HG02571 (cell line): Measurements from ENCODE around the gene APOBEC3C.
"Not testable (repeated sequence)": the region's sequence is repeated elsewhere in the genome, so short reads cannot be mapped to it uniquely, and the experiment has no call there.

Source experiments
- ATAC-seq: cut with Tn5 transposase; IDR thresholded peaks from one replicate; pipeline ENCODE4 v1.9.1; 2021; ENCODE audit warnings: mild to moderate bottlenecking, moderate library complexity; ENCODE audit not compliant: unreplicated experiment

APOBEC3C gene

DNA sequence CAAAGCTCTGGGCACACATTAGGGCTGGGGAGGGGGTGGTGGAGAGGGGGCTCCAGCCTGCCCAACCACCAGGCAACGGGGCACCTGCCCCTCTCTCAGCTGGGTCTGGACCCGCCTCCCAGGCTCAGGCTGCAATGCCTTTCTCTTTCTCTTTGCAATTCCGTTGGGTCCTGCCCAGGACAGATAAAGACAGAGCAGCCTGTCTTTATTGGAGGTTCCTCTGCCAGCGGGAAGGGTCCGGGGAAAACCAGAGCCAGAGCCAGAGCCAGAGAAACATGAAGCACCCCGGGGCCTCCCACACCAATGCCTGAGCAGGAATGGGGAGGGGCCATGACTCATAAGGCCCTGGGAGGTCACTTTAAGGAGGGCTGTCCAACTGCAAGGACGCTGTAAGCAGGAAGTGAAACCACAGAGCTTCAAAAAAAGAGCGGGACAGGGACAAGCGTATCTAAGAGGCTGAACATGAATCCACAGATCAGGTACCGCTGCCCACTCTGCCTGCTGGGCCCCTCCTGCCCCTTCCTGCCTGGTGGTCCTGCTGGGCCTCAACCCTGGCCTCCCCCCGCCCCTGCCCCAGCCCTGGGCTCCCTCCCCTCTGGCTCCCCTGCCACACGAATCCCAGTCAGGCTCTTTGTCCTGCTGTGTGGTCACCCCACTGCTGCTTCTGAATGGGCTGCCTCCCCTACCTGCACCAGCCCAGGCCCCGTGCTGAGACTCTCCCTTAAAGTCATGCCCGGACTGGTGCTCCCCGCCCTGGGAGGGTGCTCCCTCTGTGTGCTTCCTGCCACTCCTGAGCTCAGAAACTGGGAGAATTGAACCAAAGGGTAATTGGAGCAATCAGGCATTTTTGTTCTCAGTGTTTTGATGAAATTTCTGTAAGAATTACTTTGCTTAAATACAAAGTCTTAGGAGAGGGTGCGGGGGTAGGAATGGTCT is 31.8 kb upstream of the APOBEC3C start, which contains the start of gene APOBEC3B:
Gene APOBEC3B, plus strand, starts transcription at position 356 of the 936 bp plus-strand sequence. Its CDS starts 107 bp downstream, at position 463.
- ATAC-seq, result peak; percentile 62

DNA sequence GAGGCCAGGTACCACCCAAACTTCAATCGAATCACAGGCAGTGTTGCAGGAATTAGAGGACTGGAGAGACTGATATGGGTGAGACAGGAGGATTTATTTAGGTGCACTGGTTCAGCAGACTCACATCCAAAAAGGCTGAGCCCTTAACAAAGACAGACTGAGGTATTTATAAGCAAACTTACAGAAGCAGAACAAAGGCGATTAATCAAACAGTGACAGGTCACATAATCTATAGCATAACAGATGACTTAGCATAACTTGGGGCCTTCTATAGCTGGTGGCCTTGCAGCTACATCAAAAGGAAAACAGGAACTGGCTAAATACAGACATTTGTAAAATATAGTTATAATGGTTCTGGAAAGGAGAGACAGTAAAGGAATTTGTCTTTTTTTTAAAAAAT is 29.8 kb upstream of the APOBEC3C start:
- ATAC-seq, result no peak

GRCh38 chr22:38984784-38985757 is 29.0 kb upstream of the APOBEC3C start:
- ATAC-seq, result peak; percentile 58

- no peak for ATAC-seq
These were observed 27.4 kb upstream of the APOBEC3C start for GRCh38 chr22:38986629-38987028.

DNA sequence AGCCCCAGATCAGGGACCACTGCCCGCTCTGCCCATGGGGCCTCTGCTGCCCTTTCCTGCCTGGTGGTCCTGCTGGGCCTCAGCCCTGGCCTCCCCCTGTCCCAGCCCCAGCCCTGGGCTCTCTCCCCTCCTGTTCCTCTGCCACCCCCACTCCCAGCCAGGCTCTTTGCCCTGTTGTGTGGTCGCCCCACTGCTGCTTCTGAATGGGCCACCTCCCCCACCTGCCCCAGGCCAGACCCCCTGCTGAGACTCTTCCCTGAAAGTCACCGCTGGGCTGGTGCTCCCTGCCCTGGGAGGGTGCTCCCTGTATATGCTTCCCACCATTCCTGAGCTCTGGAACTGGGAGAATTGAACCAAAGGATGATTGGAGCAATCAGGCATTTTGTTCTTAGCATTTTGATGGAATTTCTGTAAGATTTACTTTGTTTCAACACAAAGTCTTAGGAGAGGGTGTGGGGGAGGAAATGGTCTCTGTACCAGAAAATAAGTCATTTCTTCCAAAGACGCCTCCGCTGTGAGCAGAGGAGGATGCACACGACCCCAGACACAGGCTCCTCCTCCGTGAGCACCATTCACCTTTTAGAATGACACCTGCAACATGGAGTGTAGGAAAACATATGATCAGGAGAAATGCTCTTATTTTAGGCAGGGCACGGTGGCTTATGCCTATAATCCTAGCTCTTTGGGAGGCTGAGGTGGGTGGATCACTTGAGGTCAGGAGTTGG is 26.7 kb upstream of the APOBEC3C start:
- no peak for ATAC-seq

GRCh38 chr22:38989466-38989865 is 24.6 kb upstream of the APOBEC3C start:
- ATAC-seq, result no peak

DNA sequence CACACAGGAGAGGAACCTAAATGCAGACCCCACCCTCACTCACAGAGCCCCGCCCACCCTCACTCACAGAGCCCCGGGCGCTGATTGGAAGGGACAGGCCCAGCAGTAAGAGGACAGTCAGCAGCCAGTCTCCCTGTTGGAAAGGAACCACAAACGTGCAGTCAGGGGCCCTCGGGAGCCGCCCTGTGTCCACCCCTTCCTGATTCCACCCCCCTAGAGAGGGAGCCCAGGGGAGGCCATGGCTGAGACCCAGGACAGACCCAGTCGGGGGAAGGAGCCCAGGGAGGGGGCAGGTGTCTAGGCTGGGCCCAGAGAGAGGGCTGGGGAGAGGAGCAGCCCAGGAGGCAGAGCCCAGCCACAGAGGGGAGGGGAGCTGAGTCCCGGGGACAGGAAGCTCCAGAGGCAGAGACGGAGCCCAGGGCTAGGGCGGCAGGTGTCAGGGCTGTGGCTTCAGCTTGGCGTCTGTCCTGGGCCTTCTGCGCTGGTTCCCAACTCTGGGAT is 21.1 kb upstream of the APOBEC3C start:
- ATAC-seq, result not testable (repeated sequence)

- no peak for ATAC-seq
These were observed 18.0 kb upstream of the APOBEC3C start for GRCh38 chr22:38996105-38996504.

- ATAC-seq, result no peak
These were observed 16.5 kb upstream of the APOBEC3C start for GRCh38 chr22:38997518-38997917.

DNA sequence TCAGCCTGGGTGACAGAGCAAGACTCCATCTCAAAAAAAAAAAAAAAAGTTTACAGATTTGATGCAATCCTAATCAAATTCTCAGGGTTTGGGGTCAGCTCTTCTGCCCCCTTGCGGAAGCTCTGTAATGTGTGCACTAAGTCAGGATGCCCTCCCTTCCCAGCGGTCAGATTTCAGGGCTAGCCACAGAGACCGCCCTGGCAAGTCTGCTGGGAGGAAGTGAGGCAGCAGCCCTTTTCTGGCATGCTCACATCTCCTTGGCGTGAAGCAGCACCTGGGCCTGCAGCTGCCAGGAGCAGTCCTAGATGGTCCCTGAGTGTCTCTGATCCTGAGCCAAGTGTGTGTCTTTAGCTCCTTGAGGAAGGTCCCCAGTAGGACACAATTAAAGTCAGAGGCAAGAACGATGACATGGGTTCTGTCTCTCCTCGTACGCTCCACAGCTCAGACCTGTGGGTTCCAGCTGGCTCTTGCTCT is 10.9 kb upstream of the APOBEC3C start:
- ATAC-seq, result no peak

- no peak for ATAC-seq
These were observed 6.9 kb upstream of the APOBEC3C start for GRCh38 chr22:39007177-39007576.

DNA sequence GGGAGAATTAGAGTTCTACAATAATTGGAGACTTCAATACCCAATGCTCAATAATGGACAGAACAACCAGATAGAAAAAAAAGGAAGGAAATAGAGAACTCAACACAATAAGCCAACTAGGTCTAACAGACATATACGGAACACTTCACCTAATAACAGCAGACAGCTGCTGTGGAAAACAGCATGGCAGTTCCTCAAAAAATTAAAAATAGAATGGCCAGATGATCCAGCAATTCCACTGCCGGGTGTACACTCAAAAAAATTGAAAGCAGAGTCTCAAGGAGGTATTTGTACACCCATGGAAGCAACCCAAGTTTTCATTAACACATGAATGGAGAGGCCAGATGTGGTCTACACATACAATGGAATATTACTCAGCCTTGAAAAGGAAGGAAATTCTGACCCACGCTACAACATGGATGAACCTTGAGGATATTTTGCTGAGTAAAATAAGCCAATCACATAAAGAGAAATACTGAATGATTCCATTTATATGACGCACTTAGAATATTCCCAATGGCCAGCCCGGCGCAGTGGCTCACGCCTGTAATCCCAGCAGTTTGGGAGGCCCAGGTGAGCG is 5.7 kb upstream of the APOBEC3C start:
- ATAC-seq, result not testable (repeated sequence)

- ATAC-seq, result no peak
These were observed 3.1 kb upstream of the APOBEC3C start for GRCh38 chr22:39010946-39011345.

DNA sequence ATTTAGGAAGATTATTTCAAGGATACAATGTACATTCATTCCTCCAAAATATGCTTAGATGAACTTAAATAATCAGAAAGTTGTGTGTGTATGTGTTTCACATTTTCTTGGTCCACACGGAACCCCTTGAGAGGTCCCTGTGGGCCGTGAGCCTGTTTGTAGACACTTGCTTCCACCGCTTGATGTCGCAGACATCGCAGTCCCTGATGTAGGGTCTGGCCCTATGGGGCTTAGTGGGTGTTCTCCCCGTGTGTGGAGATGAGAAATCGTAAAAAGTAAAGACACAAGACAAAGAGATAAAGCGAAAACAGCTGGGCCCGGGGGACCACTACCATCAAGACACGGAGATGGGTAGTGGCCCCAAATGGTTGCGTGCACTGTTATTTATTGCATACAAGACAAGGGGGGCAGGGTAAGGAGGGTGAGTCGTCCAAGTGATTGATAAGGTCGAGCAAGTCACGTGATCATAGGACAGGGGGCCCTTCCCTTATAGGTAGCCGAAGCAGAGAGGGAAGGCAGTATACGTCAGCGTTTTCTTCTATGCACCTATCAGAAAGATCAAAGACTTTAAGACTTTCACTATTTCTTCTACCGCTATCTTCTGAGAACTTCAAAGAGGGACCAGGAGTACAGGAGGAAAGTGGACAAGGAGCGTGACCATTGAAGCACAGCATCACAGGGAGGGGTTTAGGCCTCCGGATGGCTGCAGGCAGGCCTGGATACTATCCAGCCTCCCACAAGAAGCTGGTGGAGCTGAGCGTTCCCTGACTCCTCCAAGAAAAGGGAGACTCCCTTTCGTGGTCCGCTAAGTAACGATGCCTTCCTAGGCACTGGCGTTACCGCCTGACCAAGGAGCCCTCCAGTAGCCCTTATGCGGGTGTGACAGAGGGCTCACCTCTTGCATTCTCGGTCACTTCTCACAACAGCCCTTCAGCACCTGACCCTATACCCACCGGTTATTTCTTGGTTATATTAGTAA is 1.2 kb upstream of the APOBEC3C start:
- ATAC-seq, result no peak

DNA sequence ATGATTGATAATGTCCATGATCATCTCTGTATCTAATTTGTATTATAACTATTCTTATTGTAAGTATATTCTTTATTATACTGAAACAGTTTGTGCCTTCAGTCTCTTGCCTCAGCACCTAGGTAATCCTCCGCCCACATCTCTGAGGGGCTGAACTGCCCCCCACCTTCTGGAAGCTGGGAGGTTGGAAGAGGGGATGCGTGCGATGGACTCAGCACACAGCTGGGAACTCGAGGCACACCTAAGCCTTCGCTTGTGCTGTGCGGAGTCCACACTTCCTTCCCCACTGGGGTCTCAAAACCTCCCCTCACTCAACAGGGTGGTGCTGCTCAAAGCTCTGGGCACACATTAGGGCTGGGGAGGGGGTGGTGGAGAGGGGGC is 506 bp upstream of the APOBEC3C start:
- ATAC-seq, result not testable (repeated sequence)

DNA sequence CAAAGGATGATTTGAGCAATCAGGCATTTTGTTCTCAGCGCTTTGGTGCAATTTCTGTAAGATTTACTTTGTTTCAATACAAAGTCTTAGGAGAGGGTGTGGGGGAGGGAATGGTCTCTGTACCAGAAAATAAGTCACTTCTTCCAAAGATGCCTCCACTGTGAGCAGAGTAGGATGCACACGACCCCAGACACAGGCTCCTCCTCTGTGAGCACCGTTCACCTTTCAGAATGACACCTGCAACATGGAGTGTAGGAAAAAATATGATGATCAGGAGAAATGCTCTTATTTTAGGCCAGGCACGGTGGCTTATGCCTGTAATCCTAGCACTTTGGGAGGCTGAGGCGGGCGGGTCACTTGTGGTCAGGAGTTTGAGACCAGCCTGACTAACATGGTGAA is 665 bp downstream of the APOBEC3C start:
- not testable (repeated sequence) for ATAC-seq

GRCh38 chr22:39016592-39016991 is 2.5 kb downstream of the APOBEC3C start:
- ATAC-seq, result no peak

GRCh38 chr22:39017596-39018365 is 3.7 kb downstream of the APOBEC3C start:
- ATAC-seq, result no peak
